NCI-H2227 (cell line): ENCODE measurements around the gene MRPL11.
"Not testable (repeated sequence)": the region's sequence is repeated elsewhere in the genome, so short reads cannot be mapped to it uniquely, and the experiment has no call there.

Experiments
- DNase-seq: peaks from one replicate; lab custom pipeline; 2025; ENCODE audit not compliant: unreplicated experiment; lab: John Stamatoyannopoulos, UW

Gene MRPL11

GRCh38 chr11:66431871-66432329 lies 6.7 kb downstream of the MRPL11 start:
- DNase-seq: not testable (repeated sequence)

- DNase-seq: not testable (repeated sequence)
Observed at GRCh38 chr11:66431287-66431686, 7.4 kb downstream of the MRPL11 start.

GRCh38 chr11:66429983-66430602 lies 8.6 kb downstream of the MRPL11 start:
- peak; percentile 89 for DNase-seq

- DNase-seq: no peak
Observed at GRCh38 chr11:66428933-66429332, 9.7 kb downstream of the MRPL11 start.

- DNase-seq: no peak
Observed at GRCh38 chr11:66426314-66426713, 12.3 kb downstream of the MRPL11 start.

GRCh38 chr11:66421492-66422205 lies 17.0 kb downstream of the MRPL11 start:
- peak; percentile 26 for DNase-seq

- DNase-seq: peak; percentile 95
Observed at GRCh38 chr11:66420671-66421476, 17.8 kb downstream of the MRPL11 start, which contains the start of gene NPAS4. NPAS4 (plus strand) TSS chr11:66421035; CDS start chr11:66421180, 145 bp downstream.

GRCh38 chr11:66419825-66420224 lies 18.8 kb downstream of the MRPL11 start:
- peak; percentile 63 for DNase-seq

GRCh38 chr11:66418986-66419308 lies 19.7 kb downstream of the MRPL11 start:
- no peak for DNase-seq

- DNase-seq: peak; percentile 85
Observed at GRCh38 chr11:66418168-66418985, 20.3 kb downstream of the MRPL11 start.

- peak; percentile 83 for DNase-seq
Observed at GRCh38 chr11:66417000-66417399, 21.6 kb downstream of the MRPL11 start.

GRCh38 chr11:66415423-66415822 lies 23.2 kb downstream of the MRPL11 start:
- no peak for DNase-seq

GRCh38 chr11:66414120-66414934 lies 24.3 kb downstream of the MRPL11 start:
- no peak for DNase-seq

GRCh38 chr11:66413167-66413566 lies 25.5 kb downstream of the MRPL11 start:
- no peak for DNase-seq

- no peak for DNase-seq
Observed at GRCh38 chr11:66412110-66412509, 26.5 kb downstream of the MRPL11 start.

GRCh38 chr11:66411323-66411722 lies 27.3 kb downstream of the MRPL11 start:
- no peak for DNase-seq

GRCh38 chr11:66410191-66410590 lies 28.5 kb downstream of the MRPL11 start:
- DNase-seq: no peak

- DNase-seq: no peak
Observed at GRCh38 chr11:66409226-66409625, 29.4 kb downstream of the MRPL11 start.

- peak; percentile 96 for DNase-seq
Observed at GRCh38 chr11:66408488-66409214, 30.0 kb downstream of the MRPL11 start.
